GM10266 (cell line): Measurements from ENCODE around the gene PPM1B.

Source experiments
- DNase-seq: peaks from one replicate; pipeline ENCODE4 v3.0.0; 2012; ENCODE audit errors: extremely low spot score
- TF ChIP-seq, protein P1 (sequence below): IDR thresholded peaks from 2 replicates; pipeline ENCODE4 v1.5.1; 2012; ENCODE audit warnings: mild to moderate bottlenecking, low read depth; ENCODE audit not compliant: control insufficient read depth, insufficient read depth; ENCODE audit errors: missing control alignments

PPM1B gene

DNA sequence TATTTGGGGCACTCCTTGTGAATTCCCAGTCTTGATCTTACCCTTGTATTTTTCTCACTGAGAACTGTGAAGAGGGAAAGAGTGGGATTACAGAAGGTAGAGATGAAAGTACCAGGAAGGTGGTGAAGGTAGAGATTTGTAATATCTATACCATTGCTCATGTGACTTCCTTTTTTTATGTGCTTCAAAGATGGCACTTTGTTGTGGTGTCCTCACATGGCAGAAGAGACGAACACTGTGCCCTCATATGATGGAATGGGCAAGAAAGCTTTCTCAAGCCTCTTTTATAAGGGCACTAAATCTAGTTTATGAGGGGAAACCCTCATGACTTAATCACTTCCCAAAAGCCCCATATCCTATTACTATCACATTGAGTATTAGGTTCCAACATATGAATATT lies 28.9 kb upstream of the PPM1B start:
- TF ChIP-seq, protein P1, sequence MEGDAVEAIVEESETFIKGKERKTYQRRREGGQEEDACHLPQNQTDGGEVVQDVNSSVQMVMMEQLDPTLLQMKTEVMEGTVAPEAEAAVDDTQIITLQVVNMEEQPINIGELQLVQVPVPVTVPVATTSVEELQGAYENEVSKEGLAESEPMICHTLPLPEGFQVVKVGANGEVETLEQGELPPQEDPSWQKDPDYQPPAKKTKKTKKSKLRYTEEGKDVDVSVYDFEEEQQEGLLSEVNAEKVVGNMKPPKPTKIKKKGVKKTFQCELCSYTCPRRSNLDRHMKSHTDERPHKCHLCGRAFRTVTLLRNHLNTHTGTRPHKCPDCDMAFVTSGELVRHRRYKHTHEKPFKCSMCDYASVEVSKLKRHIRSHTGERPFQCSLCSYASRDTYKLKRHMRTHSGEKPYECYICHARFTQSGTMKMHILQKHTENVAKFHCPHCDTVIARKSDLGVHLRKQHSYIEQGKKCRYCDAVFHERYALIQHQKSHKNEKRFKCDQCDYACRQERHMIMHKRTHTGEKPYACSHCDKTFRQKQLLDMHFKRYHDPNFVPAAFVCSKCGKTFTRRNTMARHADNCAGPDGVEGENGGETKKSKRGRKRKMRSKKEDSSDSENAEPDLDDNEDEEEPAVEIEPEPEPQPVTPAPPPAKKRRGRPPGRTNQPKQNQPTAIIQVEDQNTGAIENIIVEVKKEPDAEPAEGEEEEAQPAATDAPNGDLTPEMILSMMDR: no peak
- no peak for DNase-seq

DNA sequence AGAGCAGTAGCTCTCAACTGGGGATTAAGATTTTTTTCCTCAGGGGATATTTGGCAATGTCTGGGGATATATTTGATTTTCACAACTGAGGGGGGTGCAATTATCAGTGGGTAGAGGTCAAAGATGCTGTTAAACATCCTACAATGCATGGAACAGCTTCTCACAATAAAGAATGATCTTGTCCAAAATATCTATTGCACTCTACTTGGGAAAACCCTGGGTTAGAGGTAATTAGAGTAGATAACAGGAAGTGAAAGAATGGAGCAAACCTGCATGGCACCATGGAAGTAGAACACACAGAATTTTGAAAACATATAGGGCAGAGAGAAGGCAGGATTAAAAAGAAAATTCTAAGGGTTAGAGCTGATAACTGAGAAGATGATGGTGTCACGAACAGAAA lies 26.4 kb upstream of the PPM1B start:
- TF ChIP-seq, protein P1: no peak
- no peak for DNase-seq

DNA sequence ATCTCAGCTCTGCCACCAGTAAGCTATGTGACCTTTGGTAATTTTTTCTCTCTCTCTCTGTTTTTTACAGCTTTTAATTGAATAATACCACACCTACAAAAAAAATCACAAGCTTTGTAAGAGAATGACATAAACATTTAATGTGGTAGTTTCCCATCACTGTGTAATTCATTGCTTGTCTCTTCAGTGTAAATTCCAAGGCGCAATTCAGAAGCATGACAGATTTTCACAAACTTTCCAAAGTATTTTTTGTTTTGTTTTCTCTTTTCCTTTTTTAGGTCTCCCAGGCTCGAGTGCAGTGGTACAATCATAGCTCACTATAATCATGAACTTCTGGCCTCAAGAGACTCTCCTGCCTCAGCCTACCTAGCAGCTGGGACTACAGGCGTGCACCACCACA lies 25.0 kb upstream of the PPM1B start:
- TF ChIP-seq, protein P1: no peak
- DNase-seq: no peak

DNA sequence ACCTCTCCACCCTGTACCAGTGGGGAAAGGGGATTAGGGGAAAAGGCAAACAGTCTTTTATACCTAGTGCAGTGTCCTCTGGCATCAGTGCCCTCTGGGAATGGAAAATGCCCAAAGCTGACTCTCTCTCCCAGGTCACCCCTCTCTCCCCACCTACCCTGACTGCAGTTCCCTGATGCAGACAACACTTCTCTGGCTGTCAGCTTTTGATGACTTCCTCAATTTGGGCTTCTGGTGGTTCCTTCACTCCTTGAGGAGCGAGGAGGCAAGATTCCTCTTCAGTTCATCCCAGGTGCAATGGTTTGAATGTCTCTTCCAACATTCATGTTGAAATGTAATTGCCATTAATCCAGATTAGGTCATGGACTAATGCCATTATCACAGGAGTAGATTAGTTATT lies 19.7 kb upstream of the PPM1B start:
- TF ChIP-seq, protein P1: no peak
- DNase-seq: no peak

DNA sequence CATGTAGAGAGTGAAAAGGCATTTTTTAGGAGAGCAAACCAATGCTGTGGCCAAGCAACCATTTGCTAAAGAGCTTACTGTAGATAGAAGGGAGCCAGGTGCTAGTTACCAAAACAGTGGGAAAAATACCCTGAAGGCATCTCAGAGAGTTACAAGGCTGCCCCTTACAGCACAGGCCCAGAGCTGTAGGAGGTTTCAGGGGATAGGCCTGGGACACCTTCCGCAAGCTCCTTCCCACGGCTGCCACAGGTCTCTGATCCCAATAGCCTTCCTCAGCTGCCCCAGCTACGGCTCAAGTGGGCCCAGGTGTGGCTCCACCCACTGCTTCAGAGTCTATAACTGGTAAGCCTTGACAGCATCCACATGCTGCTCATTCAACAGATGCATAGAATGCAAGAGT lies 18.2 kb upstream of the PPM1B start:
- TF ChIP-seq, protein P1: no peak
- DNase-seq: no peak

DNA sequence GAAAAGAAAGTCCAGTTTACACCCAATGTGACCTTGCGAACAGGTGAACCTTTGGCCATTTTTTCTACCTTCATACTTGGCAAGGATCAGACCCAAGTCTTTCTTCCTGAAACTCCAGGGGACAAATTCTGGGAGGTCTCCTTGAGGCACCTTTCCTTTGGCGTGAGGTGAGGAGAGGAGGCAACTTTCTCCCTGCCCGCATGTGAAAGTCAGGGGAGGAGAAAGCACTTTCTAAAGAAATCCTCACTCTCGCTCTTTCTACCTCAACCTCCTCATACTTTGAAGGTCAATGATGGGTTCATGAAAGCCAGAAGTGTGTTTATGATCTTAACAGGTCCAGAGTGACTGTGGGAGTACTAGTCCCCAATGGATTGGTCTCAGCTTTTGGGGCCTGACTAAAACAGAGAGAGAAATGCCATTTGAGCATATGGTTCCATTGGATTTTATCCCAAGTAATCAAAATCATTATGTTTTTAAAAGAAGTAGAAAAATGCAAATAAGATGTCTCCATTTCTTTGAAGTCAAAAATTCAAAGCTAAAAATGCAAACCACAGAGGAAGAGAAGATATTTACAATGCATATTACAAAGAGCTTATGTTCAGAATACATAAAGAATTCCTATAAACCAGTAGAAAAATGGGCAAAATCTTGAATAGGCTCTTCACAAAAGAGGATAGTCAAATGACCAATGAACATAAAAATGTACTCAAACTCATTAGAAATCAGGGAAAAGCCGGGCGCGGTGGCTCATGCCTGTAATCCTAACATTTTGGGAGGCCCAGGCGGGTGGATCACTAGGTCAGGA lies 15.6 kb upstream of the PPM1B start:
- no peak for DNase-seq

More for the DNA sequence above, 15.6 kb upstream of the PPM1B start:
- TF ChIP-seq, protein P1: no peak
